ENCODE data around the gene TMEM225B.
"Not testable (repeated sequence)": the region's sequence is repeated elsewhere in the genome, so short reads cannot be mapped to it uniquely, and the experiment has no call there.

TMEM225B gene

DNA sequence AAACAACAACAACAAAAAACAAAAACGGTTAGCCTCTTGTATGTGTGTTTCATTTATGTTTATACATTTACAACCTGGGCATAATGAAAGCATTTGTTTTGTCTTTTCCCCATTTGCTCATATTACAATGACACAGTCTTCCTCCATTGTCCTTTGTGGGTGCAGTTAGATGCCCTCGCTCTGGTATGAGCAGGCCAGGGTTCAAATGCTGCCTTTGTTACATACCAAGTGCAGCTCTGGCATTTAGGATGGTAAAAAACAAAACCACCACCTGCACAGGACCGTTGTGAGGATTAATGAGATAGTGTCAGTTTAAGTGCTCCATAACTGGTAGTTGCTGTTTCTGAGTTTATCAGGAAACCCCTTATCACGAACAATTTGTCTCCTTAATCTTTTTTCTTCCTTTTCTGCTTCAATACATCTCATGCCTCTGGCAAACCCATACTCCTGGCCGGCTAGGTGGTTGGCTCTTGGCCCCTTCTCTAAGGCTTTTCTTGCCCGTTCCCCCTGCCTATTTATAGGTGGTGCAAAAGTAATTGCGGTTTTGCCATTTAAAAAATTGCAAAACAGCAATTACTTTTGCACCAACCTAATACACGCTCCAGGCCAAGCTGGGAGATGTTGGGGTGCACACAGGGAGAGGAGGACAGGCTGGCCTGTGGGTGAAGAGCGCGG lies 18.6 kb upstream of the TMEM225B start:
- DNase-seq (ENCODE audit: low read depth in 2 of 2), result no peak

GRCh38 chr7:99579956-99580777 lies 17.9 kb upstream of the TMEM225B start:
- DNase-seq (ENCODE audit: low read depth in 2 of 2), result peak; percentile 39 to 43

DNA sequence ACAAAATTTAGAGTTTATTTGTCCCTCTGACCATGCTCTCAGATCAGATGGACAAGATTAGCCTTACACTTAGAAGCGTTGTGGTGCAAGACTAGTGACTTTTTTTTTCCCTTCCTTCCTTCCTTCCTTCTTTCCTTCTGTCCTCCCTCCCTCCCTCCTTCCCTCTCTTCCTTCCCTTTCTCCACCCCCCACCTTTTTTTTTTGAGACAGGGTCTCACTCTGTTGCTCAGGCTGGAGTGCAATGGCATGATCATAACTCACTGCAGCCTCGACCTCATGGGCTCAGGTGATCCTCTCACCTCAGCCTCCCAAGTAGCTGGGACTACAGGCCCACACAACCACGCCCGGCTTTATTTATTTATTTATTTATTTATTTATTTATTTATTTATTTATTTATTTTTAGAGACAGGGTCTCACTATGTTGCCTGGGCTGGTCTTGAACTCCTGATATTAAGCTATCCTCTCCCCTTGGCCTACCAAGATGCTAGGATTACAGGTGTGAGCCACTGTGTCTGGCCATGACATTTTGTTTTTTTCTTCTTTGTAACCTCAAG lies 17.2 kb upstream of the TMEM225B start:
- not testable (repeated sequence) for DNase-seq (ENCODE audit: low read depth in 2 of 2)

DNA sequence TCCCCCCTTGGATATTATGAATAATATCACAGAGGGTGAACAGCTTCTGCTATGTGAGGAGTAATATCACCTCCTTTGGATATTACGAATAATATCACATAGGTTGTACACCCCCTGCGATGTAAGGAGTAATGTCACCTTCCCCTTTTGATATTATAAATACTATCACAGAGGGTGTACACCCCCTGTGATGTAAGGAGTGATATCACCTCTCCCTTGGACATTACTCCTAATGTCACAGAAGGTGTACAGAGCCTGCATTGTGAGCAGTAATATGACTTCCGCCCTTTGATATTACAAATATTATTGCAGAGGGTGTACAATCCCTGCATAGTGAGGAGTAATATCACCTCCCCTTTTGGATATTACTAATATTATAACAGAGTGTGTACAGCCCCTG lies 9.2 kb upstream of the TMEM225B start:
- DNase-seq (ENCODE audit: low read depth in 2 of 2), result no peak

DNA sequence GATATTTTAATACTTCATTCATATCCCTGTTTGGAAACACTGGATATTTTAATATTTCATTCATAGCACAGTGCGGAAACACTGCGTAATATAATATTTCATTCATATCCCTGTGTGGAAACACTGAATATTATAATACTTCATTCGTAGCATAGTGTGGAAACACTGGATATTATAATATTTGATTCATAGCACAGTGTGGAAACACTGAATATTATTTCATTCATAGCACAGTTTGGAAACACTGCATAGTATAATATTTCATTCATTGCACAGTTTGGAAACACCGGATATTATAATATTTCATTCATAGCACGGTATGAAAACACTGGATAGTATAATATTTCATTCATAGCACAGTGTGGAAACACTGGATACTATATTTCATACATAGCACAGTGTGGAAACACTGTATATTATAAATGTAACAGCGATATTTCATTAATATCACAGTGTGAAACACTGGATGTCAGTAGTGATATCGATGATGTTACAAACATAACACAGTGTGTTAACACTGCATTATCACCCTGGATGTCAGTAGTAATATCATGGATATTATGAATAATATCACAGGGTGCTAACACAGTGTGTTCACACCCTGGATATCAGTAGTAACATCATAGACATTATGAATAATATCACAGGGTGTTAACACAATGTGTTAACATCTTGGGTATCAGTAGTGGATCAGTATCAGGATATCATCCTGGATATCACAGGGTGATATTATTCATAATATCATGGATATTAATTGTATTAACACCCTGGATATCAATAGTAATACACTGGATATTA lies 2.9 kb upstream of the TMEM225B start:
- no peak for DNase-seq (ENCODE audit: low read depth in 2 of 2)

DNA sequence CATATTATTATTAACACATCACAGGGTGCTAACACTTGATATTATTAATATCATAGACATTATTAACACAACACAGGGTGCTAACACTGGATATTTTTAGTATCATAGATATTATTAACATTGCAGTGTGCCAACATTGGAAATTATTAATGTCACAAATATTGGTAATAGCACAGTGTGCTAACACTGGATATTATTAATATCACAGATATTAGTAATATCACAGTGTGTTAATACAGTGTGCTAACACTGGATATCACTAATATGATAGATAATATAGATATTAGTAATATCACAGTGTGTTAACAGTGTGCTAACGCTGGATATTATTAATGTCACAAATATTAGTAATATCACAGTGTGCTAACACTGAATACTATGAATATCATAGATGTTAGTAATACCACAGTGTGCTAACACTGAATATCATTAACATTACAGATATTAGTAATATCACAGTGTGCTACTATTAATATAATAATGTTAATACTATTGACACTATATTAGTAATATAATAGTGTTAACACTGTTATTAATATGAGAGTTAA lies 1.6 kb upstream of the TMEM225B start:
- no peak for DNase-seq (ENCODE audit: low read depth in 2 of 2)

DNA sequence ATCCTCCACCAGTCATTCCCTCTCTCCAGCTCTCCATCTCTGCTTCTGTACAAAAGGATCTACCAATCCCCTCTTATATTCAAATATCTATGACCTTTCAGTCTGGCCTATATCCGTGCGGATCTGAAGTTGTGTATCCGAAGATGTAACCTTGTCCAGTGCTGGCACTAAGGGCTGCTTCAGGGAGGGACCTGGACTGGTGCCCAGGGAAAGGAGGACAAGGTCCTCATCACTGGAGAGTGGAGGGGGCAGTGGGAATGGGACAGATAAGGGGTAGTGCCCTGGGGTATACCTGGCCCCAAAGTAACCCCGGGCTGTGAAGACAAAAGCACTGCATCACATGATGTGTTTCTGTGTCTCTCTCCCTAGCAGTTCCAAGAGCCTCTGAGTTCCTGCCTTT lies 1.8 kb downstream of the TMEM225B start:
- no peak for DNase-seq (ENCODE audit: low read depth in 2 of 2)

DNA sequence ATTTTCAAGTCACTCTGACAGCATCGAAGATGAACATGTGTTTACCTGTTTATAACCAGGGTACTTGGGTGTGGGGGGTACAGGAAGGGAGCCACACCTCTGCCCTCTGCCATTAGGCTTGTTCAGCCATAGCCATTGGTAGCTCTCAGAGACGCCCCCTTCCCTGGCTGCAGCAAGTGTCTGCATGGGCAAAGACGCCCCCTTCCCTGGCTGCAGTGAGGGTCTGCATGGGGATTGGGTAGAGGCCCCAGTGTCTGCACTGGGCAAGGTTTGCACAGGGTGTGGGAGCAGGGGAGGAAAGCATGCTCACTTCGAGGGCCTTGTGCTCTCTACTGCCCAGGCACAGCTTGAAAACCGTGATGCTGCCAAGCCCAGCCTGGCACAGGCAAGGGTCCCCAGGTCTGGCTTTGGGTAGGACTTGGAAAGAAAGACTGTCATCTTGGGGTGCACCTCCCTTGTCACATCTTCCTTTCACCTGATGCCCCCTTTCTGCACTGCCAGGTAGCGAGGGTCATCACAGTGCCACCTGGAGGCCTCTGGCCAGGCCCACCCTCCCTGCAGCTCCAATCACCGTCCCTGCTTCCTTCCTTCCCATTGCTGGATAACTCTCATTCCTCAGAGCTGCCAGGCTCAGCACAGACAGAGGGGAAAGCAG lies 3.7 kb downstream of the TMEM225B start:
- no peak for DNase-seq (ENCODE audit: low read depth in 2 of 2)

DNA sequence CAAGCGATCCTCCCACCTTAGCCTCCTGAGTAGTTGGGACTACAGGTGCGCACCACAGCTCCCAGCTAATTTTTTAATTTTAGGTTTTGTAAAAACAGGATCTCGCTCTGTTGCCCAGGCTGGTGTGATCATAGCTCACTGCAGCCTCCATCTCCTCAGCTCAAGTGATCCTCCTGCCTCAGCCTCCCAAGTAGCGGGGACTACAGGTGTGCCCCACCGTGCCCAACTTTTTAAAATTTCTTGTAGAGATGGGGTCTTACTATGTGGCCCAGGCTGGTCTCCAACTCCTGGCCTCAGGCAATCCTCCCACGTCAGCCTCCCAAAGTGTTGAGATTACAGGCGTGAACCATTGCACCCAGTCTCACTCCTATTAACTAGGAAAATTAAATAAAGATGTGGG lies 7.5 kb downstream of the TMEM225B start:
- DNase-seq (ENCODE audit: low read depth in 2 of 2), result no peak

- no peak for DNase-seq (ENCODE audit: low read depth in 2 of 2)
Measured at GRCh38 chr7:99606531-99606930, 8.5 kb downstream of the TMEM225B start.

- DNase-seq (ENCODE audit: low read depth in 2 of 2), result no peak
Measured at GRCh38 chr7:99607548-99607947, 9.5 kb downstream of the TMEM225B start.

DNA sequence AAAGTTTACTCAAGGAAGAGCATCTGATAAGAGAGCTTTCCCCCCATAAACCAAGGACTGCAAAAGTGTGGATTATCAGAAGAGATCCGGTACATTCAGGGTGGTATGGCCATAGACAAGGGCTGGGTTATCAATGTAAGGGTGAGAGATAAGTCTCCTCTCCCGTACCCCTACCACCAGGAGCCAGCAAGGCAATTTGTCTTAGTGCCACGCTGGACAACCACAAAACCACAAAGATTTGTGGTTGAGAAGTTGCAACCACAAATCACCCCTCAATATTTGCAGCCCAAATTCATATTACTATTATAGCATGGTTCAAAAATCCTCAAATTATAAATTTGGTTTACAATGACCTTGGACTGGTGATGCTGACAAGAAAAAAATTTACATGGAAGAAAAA lies 16.4 kb downstream of the TMEM225B start:
- no peak for DNase-seq (ENCODE audit: low read depth in 2 of 2)

GRCh38 chr7:99615989-99616358 lies 17.9 kb downstream of the TMEM225B start:
- no peak for DNase-seq (ENCODE audit: low read depth in 2 of 2)

DNA sequence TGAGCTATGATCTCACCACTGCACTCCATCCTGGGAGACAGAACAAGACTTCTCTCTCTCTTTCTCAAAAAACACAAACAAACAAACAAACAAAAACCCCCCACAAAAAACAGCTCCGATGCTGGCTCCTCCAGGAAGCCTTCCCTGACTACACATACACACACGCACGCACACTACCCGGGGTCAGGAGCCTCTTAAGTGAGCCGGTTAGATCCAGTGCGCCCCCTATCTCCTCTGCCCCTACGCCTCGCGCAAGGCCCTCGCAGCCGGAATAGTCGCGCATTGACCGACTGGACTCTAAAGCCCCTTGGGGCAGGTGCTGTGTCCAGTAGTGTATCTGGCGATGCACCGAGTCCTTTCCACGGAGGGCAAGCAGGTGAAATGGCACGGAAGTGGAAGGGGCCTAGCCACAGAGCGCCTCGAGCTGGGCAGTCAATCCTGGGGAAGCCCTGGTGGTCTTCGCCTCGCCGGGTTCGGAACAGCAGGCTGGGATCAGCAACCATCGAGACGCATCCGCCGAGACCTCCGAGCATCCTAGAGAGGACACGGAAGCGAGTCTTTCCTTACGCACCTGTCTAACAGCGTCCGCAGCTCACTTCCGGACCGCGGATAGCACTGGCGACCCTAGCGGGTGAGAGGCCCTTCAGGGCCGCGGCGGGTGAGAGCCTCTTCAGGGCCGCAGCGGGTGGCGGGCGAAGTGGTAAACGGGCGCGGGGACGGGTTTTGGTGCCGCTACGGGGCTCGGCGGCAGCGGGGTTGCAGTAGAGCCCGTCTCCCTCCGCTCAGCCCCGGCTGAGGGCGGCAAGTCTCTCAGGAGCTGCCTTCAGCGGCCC lies 18.5 kb downstream of the TMEM225B start, which contains the start of gene ZSCAN25:
TSS of gene ZSCAN25 (plus strand) at position 588 of the 833 bp plus-strand sequence. CDS start 2,661 bp downstream, outside the sequence.
- peak; percentile 64 to 75 for DNase-seq (ENCODE audit: low read depth in 2 of 2)

- DNase-seq (ENCODE audit: low read depth in 2 of 2), result no peak
Measured at GRCh38 chr7:99617192-99617781, 19.2 kb downstream of the TMEM225B start.

- no peak for DNase-seq (ENCODE audit: low read depth in 2 of 2)
Measured at GRCh38 chr7:99618726-99619125, 20.7 kb downstream of the TMEM225B start.

GRCh38 chr7:99619571-99620130 lies 21.6 kb downstream of the TMEM225B start:
- DNase-seq (ENCODE audit: low read depth in 2 of 2), result no peak

GRCh38 chr7:99621271-99621670 lies 23.2 kb downstream of the TMEM225B start:
- DNase-seq (ENCODE audit: low read depth in 2 of 2), result no peak

DNA sequence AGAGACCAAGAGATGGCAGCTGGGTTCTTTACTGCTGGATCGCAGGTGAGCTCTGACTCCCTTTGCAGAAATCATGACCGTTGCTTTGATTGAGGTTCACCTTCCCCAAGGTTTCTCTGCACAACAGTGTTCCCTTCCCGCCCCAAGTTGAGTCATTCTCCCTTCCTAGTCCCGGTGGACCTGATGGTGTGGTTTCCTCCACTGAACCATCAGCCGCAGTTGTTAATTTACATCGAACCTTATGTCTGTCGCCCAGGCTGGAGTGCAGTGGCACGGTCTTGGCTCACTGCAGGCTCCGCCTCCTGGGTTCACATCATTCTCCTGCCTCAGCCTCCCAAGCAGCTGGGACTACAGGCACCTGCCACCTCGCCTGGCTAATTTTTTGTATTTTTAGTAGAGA lies 24.5 kb downstream of the TMEM225B start:
- DNase-seq (ENCODE audit: low read depth in 2 of 2), result no peak

All from stimulated activated CD8-positive, alpha-beta memory T cell treated with anti-CD3 and anti-CD28 coated beads, Interleukin-15, amount 100 ng/mL, for 4 hours (primary cell).